ENCODE measurements around the gene RPTOR.

GRCh38 chr17:80564545-80564944 is 19.9 kb downstream of the RPTOR start:
- TF ChIP-seq GATA3 (IDR thresholded peaks at IDR 0.05; ENCODE audit: low read depth, low read length) (no peak), GATA2 (IDR thresholded peaks at IDR 0.05; ENCODE audit: low read depth, low read length) (no peak)
